ENCODE data around the gene TBX1.

Gene TBX1

DNA sequence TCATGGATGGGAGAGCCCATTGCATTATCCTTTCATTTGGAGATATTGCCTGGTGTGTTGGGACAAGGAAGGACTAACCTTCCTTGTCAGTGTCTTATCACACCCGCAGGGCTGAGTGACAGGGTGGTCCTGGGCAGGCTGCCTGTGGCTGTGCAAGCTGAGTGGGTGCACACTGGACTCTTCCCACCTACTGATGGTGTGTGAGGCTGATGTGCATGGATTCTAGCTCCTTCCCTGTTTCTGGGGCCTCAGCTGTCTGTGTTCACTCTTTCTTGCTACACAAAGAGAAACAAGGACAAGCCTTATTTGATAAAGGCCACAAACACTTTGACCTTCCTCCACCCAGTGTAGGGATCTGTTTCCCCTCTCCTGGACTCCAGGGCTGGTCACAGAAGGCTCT, 22.0 kb downstream of the TBX1 start:
- H3K4me3 ChIP-seq (ENCODE audit: low read length), result no peak overlapping the region
- no peak overlapping the region for H3K27ac ChIP-seq (ENCODE audit: low read depth, low read length)
- 89% methylated on average over 1 of the region's 1 CpG for WGBS

DNA sequence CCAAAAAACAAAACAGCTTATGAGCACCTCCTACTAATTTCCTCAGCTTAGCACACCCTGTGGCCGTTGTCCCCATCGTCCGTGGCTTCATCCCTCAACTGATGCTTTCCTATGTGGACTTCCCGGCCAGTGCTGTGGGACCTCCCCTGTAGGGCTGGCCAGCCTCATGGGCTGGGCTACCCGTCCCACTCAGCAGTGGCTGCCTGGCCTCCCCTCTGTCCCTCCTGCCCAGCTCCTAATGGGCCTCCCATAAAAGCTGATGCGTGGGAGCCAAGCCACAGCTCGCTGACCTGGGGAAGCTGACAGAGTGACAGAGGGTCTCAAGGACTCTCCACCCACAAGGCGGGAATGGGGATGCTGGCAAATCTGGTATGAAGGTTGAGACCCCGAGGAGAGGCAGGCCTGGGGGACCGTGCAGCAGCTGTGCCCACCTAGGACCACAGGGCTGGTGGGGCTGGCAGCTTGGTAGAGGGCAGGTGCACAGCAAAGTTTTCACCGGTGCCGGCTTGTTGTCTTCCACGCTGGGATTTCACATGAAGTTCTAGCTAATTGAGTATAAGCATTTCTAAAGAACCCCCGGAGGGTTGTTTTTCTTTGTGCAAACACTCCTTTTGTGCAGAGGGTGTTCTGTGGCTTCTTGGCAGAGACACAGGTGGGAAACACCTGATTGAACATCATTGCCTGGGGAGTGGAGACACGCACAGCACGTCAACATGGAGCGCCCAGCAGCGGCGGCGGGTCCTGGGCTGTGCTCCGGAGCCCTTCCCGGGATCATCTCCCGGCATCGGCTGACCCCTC, 23.2 kb downstream of the TBX1 start:
- Histone ChIP-seq H3K4me1 (ENCODE audit: insufficient read depth, low read length) (no peaks in the 10 kb centered on the region), H3K4me3 (ENCODE audit: low read length) (no peak overlapping the region), H3K27me3 (ENCODE audit: insufficient read depth, low read length) (0 out of 2 replicates have a peak, but pooled peaks cover 2% of the 10 kb centered on the region), H3K36me3 (ENCODE audit: insufficient read depth, low read length) (no peaks in the 10 kb centered on the region), H3K9me3 (ENCODE audit: insufficient read depth, low read depth, low read length) (no peaks in the 10 kb centered on the region), H3K27ac (ENCODE audit: low read depth, low read length) (no peak overlapping the region), H3K9ac (ENCODE audit: low read depth, low read length) (no peak overlapping the region)
- WGBS, result 87% methylated on average over 24 of the region's 24 CpGs

More for the DNA sequence above, 22.0 kb downstream of the TBX1 start:
- Histone ChIP-seq H3K9ac (ENCODE audit: low read depth, low read length) (no peak overlapping the region), H3K4me1 (ENCODE audit: insufficient read depth, low read length) (no peaks in the 10 kb centered on the region), H3K36me3 (ENCODE audit: insufficient read depth, low read length) (no peaks in the 10 kb centered on the region), H3K27me3 (ENCODE audit: insufficient read depth, low read length) (0 out of 2 replicates have a peak, but pooled peaks cover 2% of the 10 kb centered on the region), H3K9me3 (ENCODE audit: insufficient read depth, low read depth, low read length) (no peaks in the 10 kb centered on the region)

DNA sequence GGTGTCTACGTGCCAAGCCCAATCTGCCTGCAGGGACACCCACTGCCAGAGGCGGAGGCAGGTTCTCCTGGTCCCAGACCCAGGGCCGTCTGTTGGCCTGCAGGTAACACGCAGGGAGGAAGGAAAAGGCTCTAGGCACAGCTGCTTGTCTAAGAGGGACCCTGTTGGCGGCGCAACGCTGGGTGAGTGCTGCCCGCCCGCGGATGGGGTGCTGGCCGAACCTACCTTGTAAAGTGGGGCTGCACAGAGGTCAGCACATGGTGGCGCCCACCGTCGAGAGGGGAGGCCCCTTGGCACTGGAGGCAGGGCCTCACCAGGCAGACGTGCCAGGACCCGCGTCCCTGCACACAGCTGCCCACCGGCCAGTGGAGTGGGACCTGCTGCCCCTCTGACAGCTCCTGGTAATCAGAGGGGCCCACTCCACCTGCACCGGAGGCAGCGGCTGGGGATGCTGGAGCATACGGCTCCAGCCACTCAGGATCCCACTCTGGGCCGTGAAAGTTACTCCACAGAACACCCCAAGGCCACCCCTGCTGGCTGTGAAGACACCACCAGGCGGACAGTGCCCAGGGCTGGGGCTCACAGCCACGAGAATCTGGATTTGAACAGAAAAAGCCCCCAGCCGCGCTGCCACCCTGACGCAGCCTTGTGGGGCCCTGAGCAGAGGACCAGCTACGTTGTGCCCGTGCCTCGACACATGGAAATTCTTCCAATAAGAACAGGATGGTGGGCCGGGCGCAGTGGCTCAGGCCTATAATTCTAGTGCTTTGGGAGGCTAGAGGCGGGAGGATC, 24.0 kb downstream of the TBX1 start:
- 94% methylated on average over 33 of the region's 33 CpGs for WGBS
- H3K4me3 ChIP-seq (ENCODE audit: low read length), result no peak overlapping the region
- H3K9ac ChIP-seq (ENCODE audit: low read depth, low read length), result no peak overlapping the region
- H3K27me3 ChIP-seq (ENCODE audit: insufficient read depth, low read length), result 0 out of 2 replicates have a peak, but pooled peaks cover 2% of the 10 kb centered on the region
- no peaks in the 10 kb centered on the region for H3K9me3 ChIP-seq (ENCODE audit: insufficient read depth, low read depth, low read length)
- no peaks in the 10 kb centered on the region for H3K36me3 ChIP-seq (ENCODE audit: insufficient read depth, low read length)
- no peak overlapping the region for H3K27ac ChIP-seq (ENCODE audit: low read depth, low read length)
- H3K4me1 ChIP-seq (ENCODE audit: insufficient read depth, low read length), result no peaks in the 10 kb centered on the region

DNA sequence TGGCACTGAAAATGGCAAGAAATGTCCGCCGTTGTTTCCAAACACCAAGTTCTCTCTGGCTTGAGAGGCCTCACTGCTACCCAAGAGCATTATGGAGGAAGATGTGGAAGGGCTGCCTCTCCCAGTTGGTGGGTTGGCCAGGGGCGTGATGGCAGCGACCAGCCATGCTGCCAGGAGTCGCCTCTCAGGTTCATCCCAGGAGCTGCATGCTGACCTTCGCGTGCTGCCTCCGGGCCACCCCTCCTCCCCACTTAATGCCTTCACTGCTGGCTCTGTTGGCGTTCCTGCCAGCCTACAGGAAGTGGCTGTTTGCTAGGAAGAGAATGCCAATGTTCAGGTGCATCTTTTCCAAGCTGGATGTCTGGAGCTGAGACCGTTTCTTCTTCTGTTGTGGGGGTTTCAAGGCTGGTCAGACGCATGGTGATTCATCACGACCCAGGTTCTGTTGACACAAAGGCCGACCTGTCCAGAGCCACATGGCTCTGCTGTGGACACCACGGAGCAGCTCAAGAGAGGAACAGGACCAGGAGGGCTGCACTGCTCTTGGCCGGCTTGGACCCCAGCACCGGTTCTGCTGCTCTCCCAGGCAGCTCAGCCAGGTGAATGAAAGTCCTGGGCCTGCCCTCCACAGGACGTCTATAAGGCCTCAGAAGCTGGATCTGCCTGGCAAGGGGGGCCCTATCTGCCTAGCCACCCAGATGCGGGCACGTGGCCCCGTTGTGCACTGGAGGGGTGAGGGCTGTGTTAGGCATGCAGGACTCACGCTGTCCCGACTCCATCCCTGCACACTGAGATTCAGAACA, 25.1 kb downstream of the TBX1 start:
- H3K9me3 ChIP-seq (ENCODE audit: insufficient read depth, low read depth, low read length), result no peaks in the 10 kb centered on the region
- no peak overlapping the region for H3K4me3 ChIP-seq (ENCODE audit: low read length)
- no peaks in the 10 kb centered on the region for H3K36me3 ChIP-seq (ENCODE audit: insufficient read depth, low read length)
- H3K9ac ChIP-seq (ENCODE audit: low read depth, low read length), result no peak overlapping the region
- H3K4me1 ChIP-seq (ENCODE audit: insufficient read depth, low read length), result no peaks in the 10 kb centered on the region
- H3K27ac ChIP-seq (ENCODE audit: low read depth, low read length), result no peak overlapping the region
- H3K27me3 ChIP-seq (ENCODE audit: insufficient read depth, low read length), result 0 out of 2 replicates have a peak, but pooled peaks cover 2% of the 10 kb centered on the region
- WGBS, result 91% methylated on average over 22 of the region's 22 CpGs

DNA sequence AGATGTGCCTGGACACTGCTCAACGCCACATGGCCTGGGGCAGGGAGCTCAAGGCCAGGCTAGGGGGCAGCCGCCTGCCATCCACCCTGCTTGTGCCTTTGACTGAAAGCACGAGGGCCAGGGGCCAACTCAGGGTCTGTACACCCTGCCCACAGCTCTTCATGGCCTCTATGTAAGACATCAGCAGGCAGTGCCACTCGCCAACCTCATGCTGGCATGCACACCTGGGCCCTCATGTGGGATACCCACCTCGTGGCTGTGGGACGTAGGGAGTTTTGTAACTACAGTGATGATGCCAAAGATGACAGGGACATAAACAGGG, 25.6 kb downstream of the TBX1 start:
- Histone ChIP-seq H3K4me3 (ENCODE audit: low read length) (no peak overlapping the region), H3K9ac (ENCODE audit: low read depth, low read length) (no peak overlapping the region), H3K27ac (ENCODE audit: low read depth, low read length) (no peak overlapping the region), H3K36me3 (ENCODE audit: insufficient read depth, low read length) (no peaks in the 10 kb centered on the region), H3K9me3 (ENCODE audit: insufficient read depth, low read depth, low read length) (no peaks in the 10 kb centered on the region), H3K4me1 (ENCODE audit: insufficient read depth, low read length) (no peaks in the 10 kb centered on the region), H3K27me3 (ENCODE audit: insufficient read depth, low read length) (0 out of 2 replicates have a peak, but pooled peaks cover 2% of the 10 kb centered on the region)
- 88% methylated on average over 6 of the region's 6 CpGs for WGBS

DNA sequence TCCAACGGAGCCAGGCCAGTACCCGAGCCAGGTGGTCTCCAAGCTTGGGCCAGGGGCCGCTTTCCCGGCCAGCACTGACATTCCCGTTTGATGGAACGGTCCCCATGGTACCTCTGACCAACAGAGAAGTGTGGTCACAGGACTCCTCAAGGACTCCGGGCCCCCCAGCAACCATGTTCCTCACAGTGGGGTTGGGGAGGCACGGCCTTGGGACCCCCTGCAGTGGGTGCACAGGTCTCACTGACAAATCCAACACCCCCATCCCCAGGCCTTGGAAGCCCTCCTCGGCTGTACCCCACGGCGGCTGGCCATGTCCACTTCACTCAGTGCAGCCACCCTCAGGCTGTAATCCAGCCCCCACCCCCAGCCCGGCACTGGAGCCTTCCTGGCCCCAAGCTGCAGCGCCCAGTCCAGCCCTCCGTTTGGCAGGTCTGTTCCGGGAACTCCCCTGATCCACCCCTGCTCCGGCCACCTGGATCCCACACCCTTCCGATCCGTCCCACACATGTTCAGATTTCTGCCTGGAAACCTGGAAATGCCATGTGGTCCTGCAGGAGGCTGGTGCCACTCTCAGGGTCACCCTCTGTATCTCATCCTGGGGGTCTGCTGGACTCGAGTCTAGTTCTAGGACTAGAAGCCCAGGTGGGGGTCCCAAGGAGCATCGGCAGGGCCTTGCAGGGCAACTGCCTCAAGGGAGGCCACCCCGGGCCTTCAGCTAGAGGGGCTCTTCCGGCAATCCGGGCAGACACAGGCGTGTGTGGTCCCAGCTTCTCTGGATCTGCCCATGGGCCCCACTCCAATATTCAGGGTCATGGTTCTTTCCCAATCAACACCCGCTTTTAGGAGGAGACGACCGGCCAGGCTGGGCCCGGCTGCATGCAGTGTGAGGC, 26.6 kb downstream of the TBX1 start:
- WGBS, result 94% methylated on average over 28 of the region's 28 CpGs
- H3K9ac ChIP-seq (ENCODE audit: low read depth, low read length), result no peak overlapping the region
- H3K4me3 ChIP-seq (ENCODE audit: low read length), result no peak overlapping the region
- no peaks in the 10 kb centered on the region for H3K4me1 ChIP-seq (ENCODE audit: insufficient read depth, low read length)
- 0 out of 2 replicates have a peak, but pooled peaks cover 2% of the 10 kb centered on the region for H3K27me3 ChIP-seq (ENCODE audit: insufficient read depth, low read length)
- H3K9me3 ChIP-seq (ENCODE audit: insufficient read depth, low read depth, low read length), result no peaks in the 10 kb centered on the region
- no peaks in the 10 kb centered on the region for H3K36me3 ChIP-seq (ENCODE audit: insufficient read depth, low read length)
- no peak overlapping the region for H3K27ac ChIP-seq (ENCODE audit: low read depth, low read length)

DNA sequence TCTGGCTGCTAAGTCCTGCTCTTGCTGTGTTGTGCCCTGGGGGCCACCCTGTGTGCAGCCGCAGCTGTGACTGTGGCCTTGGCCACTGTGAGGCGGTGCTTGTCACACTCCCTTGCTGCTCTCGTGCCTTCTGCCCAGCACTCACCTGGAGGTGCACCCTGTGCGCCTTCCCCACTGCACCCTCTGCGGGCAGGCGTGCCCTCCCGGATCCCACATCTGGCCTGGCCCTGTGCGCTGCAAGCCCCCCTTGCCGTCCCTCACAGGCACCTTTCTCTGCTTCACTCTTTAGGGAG, 27.2 kb downstream of the TBX1 start:
- no peaks in the 10 kb centered on the region for H3K4me1 ChIP-seq (ENCODE audit: insufficient read depth, low read length)
- H3K4me3 ChIP-seq (ENCODE audit: low read length), result no peak overlapping the region
- H3K27me3 ChIP-seq (ENCODE audit: insufficient read depth, low read length), result no peaks in the 10 kb centered on the region
- H3K9ac ChIP-seq (ENCODE audit: low read depth, low read length), result no peak overlapping the region
- no peak overlapping the region for H3K27ac ChIP-seq (ENCODE audit: low read depth, low read length)
- no peaks in the 10 kb centered on the region for H3K9me3 ChIP-seq (ENCODE audit: insufficient read depth, low read depth, low read length)
- no peaks in the 10 kb centered on the region for H3K36me3 ChIP-seq (ENCODE audit: insufficient read depth, low read length)
- 92% methylated on average over 9 of the region's 9 CpGs for WGBS

DNA sequence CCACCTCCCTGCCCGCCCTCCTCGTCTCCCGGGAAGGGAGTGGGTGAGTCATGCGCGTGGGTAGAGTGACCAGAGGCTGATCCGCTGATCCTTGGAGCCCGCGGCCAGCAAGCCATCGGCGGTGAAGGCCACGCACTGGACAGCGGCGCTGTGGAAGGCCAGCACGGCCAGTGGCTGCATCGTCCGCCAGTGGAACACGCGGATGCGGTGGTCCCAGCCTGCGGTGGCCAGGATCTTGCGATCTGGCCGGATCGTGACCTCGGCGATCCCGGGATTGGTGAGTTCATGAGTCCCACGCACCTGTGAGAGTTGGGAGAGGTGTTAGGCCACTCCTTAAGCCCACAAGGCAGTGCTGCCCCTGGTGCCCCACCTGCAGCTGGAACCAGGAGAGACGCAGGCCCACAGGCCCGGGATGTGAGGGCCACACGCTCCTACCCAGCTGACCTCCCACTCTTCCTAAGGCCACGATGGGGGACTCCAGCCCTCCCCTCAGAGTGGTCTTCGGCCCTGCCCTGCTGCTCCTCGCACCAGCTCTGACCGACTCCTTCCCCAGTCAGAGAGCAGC, 28.2 kb downstream of the TBX1 start:
- Histone ChIP-seq H3K4me3 (ENCODE audit: low read length) (no peak overlapping the region), H3K9ac (ENCODE audit: low read depth, low read length) (no peak overlapping the region), H3K9me3 (ENCODE audit: insufficient read depth, low read depth, low read length) (no peaks in the 10 kb centered on the region), H3K27me3 (ENCODE audit: insufficient read depth, low read length) (no peaks in the 10 kb centered on the region), H3K27ac (ENCODE audit: low read depth, low read length) (no peak overlapping the region), H3K4me1 (ENCODE audit: insufficient read depth, low read length) (no peaks in the 10 kb centered on the region), H3K36me3 (ENCODE audit: insufficient read depth, low read length) (no peaks in the 10 kb centered on the region)
- 97% methylated on average over 34 of the region's 34 CpGs for WGBS

DNA sequence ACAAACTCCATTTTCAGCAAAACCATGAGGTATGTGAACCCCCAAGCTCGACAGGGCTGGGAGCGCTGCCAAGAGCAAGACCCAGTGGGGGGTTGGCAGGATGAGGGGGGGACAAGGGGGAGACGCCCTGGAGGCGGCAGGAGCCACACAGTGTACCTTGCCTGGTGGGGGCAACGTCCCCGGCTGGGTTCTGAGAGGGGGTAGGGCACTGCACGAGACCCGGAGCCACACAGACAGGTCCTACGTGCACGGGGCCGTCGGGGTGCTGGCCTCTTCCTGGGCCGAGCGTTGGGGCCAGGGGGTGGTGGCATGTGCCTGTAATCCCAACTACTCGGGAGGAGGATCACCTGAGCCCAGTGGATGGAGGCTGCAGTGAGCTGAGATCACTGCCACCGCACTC, 28.8 kb downstream of the TBX1 start:
- Histone ChIP-seq H3K27me3 (ENCODE audit: insufficient read depth, low read length) (no peaks in the 10 kb centered on the region), H3K4me1 (ENCODE audit: insufficient read depth, low read length) (no peaks in the 10 kb centered on the region), H3K9ac (ENCODE audit: low read depth, low read length) (no peak overlapping the region), H3K36me3 (ENCODE audit: insufficient read depth, low read length) (no peaks in the 10 kb centered on the region), H3K9me3 (ENCODE audit: insufficient read depth, low read depth, low read length) (no peaks in the 10 kb centered on the region), H3K27ac (ENCODE audit: low read depth, low read length) (no peak overlapping the region), H3K4me3 (ENCODE audit: low read length) (no peak overlapping the region)
- WGBS, result 92% methylated on average over 16 of the region's 16 CpGs

DNA sequence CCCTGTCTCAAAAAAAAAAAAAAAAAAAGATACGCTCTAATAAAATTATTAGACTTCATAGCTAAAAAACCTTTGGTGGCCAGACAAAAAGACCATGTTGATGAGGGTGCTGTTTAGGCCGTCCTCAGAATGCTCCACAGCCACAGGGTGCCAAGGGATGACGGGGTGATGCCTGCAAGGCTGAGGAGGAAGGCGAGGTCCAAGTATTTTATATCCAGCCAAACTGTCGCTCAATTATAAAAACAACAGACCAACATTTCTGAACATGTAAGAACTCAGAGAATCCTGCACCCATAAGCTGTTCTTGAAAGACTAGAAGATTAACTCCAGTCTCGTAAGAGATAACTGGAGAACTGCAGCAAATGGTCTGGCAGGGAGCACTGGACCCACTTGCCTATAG, 29.2 kb downstream of the TBX1 start:
- WGBS, result 87% methylated on average over 5 of the region's 6 CpGs
- Histone ChIP-seq H3K27me3 (ENCODE audit: insufficient read depth, low read length) (no peaks in the 10 kb centered on the region), H3K4me3 (ENCODE audit: low read length) (no peak overlapping the region), H3K4me1 (ENCODE audit: insufficient read depth, low read length) (no peaks in the 10 kb centered on the region), H3K36me3 (ENCODE audit: insufficient read depth, low read length) (no peaks in the 10 kb centered on the region), H3K9me3 (ENCODE audit: insufficient read depth, low read depth, low read length) (no peaks in the 10 kb centered on the region), H3K27ac (ENCODE audit: low read depth, low read length) (no peak overlapping the region), H3K9ac (ENCODE audit: low read depth, low read length) (no peak overlapping the region)

Data from HUES64 (cell line).